ENCODE results near the gene SFPQ.

The SFPQ gene

DNA sequence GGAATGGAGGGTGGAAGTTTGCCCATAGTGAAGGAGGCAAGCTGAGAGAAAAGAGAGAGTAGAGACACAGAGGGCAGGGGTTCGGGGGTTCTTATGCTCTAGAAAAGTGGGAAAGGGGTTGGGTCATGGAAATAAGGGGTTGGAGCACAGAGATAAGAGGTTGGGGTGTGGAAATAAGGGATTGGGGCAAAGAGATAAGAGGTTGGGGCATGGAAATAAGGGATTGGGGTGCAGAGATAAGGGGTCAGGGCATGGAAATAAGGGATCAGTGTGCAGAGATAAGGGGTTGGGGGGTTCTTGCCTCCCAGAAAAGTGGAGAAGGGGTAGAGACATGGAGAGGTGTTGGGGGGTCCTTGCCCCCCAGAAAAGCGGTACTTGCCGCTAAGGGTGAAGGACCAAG, 56.2 kb downstream of the SFPQ start:
- no peak for DNase-seq

All from effector CD4-positive, alpha-beta T cell (primary cell).